ENCODE measurements around the gene HS6ST1.

The HS6ST1 gene

DNA sequence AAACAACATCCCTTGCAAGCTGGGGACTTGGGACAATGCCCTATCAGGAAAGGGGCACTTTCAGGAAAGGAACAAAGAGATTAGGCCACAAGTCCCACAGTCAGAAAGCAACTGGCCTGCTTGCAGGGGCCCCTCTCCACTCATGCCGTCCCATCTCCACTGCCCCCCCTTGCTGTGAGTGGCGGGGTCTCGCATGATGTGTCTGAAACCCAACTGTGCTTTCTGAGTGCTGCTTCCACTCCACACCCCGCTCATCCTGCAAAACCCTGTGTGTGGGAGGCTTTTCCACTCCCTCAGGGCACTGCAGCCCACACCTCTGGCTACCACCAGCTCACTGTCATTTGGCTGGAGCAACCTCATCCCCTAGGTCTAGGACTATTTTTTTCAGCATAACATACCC is 7.9 kb downstream of the HS6ST1 start:
- TF ChIP-seq ZC3H10 (CRISPR knock-in tag; IDR thresholded peaks at IDR 0.05) (no peak), ZNF565 (CRISPR knock-in tag; conservative IDR thresholded peaks at IDR 0.05; ENCODE audit: low read depth) (no peak), BACH2 (CRISPR knock-in tag; IDR thresholded peaks at IDR 0.05; ENCODE audit: borderline replicate concordance) (no peak)
- no peak for ATAC-seq

- ATAC-seq: no peak
- TF ChIP-seq GLIS3 (CRISPR knock-in tag; IDR thresholded peaks at IDR 0.05) (no peak), ZNF565 (CRISPR knock-in tag; conservative IDR thresholded peaks at IDR 0.05; ENCODE audit: low read depth) (no peak), ISL1 (CRISPR knock-in tag; IDR thresholded peaks at IDR 0.05) (no peak), PATZ1 (CRISPR knock-in tag; IDR thresholded peaks at IDR 0.05; ENCODE audit: borderline replicate concordance) (no peak), ZNF8 (CRISPR knock-in tag; IDR thresholded peaks at IDR 0.05) (no peak), PPARA (CRISPR knock-in tag; IDR thresholded peaks at IDR 0.05; ENCODE audit: borderline replicate concordance) (no peak), OSR1 (CRISPR knock-in tag; IDR thresholded peaks at IDR 0.05) (no peak), ESRRG (CRISPR knock-in tag; IDR thresholded peaks at IDR 0.05) (no peak), TCF4 (CRISPR knock-in tag; IDR thresholded peaks at IDR 0.05; ENCODE audit: borderline replicate concordance) (no peak), RARB (CRISPR knock-in tag; IDR thresholded peaks at IDR 0.05) (no peak)
- TF ChIP-seq, protein P1, sequence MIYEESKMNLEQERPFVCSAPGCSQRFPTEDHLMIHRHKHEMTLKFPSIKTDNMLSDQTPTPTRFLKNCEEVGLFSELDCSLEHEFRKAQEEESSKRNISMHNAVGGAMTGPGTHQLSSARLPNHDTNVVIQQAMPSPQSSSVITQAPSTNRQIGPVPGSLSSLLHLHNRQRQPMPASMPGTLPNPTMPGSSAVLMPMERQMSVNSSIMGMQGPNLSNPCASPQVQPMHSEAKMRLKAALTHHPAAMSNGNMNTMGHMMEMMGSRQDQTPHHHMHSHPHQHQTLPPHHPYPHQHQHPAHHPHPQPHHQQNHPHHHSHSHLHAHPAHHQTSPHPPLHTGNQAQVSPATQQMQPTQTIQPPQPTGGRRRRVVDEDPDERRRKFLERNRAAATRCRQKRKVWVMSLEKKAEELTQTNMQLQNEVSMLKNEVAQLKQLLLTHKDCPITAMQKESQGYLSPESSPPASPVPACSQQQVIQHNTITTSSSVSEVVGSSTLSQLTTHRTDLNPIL (CRISPR knock-in tag; IDR thresholded peaks at IDR 0.05; ENCODE audit: low read depth): no peak
Observed at GRCh38 chr2:128310094-128310716, 8.5 kb downstream of the HS6ST1 start.

- no peak for ATAC-seq
- no peak for TF ChIP-seq ZNF8 (CRISPR knock-in tag; IDR thresholded peaks at IDR 0.05)
- peak; percentile 35; the same call in 1 of the 2 replicates for TF ChIP-seq TCF4 (CRISPR knock-in tag; IDR thresholded peaks at IDR 0.05; ENCODE audit: borderline replicate concordance)
Observed at GRCh38 chr2:128309280-128310093, 9.2 kb downstream of the HS6ST1 start.

- TF ChIP-seq ZNF70 (CRISPR knock-in tag; IDR thresholded peaks at IDR 0.05) (no peak), RARB (CRISPR knock-in tag; IDR thresholded peaks at IDR 0.05) (no peak), ZC3H10 (CRISPR knock-in tag; IDR thresholded peaks at IDR 0.05) (no peak), OSR1 (CRISPR knock-in tag; IDR thresholded peaks at IDR 0.05) (no peak), CSDC2 (CRISPR knock-in tag; IDR thresholded peaks at IDR 0.05) (no peak), BACH2 (CRISPR knock-in tag; IDR thresholded peaks at IDR 0.05; ENCODE audit: borderline replicate concordance) (no peak), SNAI2 (CRISPR knock-in tag; IDR thresholded peaks at IDR 0.05) (no peak), ZFP3 (CRISPR knock-in tag; IDR thresholded peaks at IDR 0.05) (no peak), TOX (CRISPR knock-in tag; IDR thresholded peaks at IDR 0.05; ENCODE audit: borderline replicate concordance) (no peak), ESRRG (CRISPR knock-in tag; IDR thresholded peaks at IDR 0.05) (no peak), POU6F1 (CRISPR knock-in tag; IDR thresholded peaks at IDR 0.05; ENCODE audit: borderline replicate concordance, low read depth) (no peak), ZNF8 (CRISPR knock-in tag; IDR thresholded peaks at IDR 0.05) (no peak), ARNTL (CRISPR knock-in tag; IDR thresholded peaks at IDR 0.05; ENCODE audit: borderline replicate concordance, low read depth) (no peak), PPARA (CRISPR knock-in tag; IDR thresholded peaks at IDR 0.05; ENCODE audit: borderline replicate concordance) (no peak), TSHZ2 (CRISPR knock-in tag; IDR thresholded peaks at IDR 0.05) (no peak), ZFP30 (CRISPR knock-in tag; IDR thresholded peaks at IDR 0.05) (no peak), ISL1 (CRISPR knock-in tag; IDR thresholded peaks at IDR 0.05) (no peak), GLIS3 (CRISPR knock-in tag; IDR thresholded peaks at IDR 0.05) (no peak)
- TF ChIP-seq, protein P1 (CRISPR knock-in tag; IDR thresholded peaks at IDR 0.05; ENCODE audit: low read depth): no peak
- TF ChIP-seq, protein P2, sequence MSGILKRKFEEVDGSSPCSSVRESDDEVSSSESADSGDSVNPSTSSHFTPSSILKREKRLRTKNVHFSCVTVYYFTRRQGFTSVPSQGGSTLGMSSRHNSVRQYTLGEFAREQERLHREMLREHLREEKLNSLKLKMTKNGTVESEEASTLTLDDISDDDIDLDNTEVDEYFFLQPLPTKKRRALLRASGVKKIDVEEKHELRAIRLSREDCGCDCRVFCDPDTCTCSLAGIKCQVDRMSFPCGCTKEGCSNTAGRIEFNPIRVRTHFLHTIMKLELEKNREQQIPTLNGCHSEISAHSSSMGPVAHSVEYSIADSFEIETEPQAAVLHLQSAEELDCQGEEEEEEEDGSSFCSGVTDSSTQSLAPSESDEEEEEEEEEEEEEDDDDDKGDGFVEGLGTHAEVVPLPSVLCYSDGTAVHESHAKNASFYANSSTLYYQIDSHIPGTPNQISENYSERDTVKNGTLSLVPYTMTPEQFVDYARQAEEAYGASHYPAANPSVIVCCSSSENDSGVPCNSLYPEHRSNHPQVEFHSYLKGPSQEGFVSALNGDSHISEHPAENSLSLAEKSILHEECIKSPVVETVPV (CRISPR knock-in tag; IDR thresholded peaks at IDR 0.05): no peak
- no peak for ATAC-seq
Observed at GRCh38 chr2:128308889-128309279, 9.8 kb downstream of the HS6ST1 start.
